ENCODE results near the gene CRB3. TPM values are rescaled to one million over a fixed set of nuclear protein-coding genes. Genes with fewer than 3 reads are reported as not detected.
A peak's percentile ranks its signal among the peaks of the same experiment; 100 is the strongest.

Gene CRB3
- total RNA-seq, 1 experiment from 2014 or later = 0.34 TPM

DNA sequence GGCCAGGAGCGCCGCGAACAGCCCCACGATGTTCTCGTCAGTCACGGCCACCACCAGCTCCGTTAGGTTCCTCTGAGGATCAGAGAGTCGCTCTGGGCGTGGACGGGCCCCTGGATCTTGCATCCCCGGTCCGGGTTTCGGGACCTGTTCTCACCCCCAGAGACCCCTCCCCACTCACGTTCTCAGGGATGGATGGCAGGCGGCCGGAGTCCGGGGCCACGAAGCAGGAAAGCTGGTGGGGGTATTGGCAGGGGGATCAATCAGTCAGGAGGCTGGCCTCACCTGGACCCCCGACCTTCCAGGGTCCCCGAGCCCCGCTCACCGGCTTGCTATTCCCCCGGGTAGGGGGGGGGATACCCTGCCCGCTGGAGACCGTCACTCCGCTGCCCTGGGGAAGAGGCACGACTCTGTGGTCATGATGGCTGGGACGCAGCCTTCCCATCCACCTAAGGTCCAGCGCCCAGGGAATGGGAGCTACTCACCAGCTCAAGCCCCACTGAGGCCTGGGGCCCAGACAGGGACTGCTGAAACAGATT lies 12.9 kb downstream of the CRB3 start:
- H3K36me3 ChIP-seq (ENCODE audit: insufficient read depth, low read length) = peaks cover 14% of the 10 kb centered on the region
- no peak overlapping the region for H3K4me2 ChIP-seq (ENCODE audit: low read depth, low read length, poor library complexity, severe bottlenecking)
- H4K20me1 ChIP-seq (ENCODE audit: insufficient read depth, low read depth, low read length) = no peaks in the 10 kb centered on the region
- no peaks in the 10 kb centered on the region for H3K9me3 ChIP-seq (ENCODE audit: low read length)
- no peaks in the 10 kb centered on the region for H3K9me2 ChIP-seq (replicated peaks; ENCODE audit: insufficient read depth, low read length)
- H3K27me3 ChIP-seq (ENCODE audit: low read length) = no peaks in the 10 kb centered on the region
- H3K4me3 ChIP-seq (ENCODE audit: low read length) = no peak overlapping the region
- no peak overlapping the region for H3K9ac ChIP-seq (ENCODE audit: low read length)
- H3K27ac ChIP-seq (ENCODE audit: low read length) = no peak overlapping the region
- DNase-seq = no peak
- peaks cover 20% of the 10 kb centered on the region for H3K79me2 ChIP-seq (ENCODE audit: low read length)
- no peak overlapping the region for H2AFZ ChIP-seq (ENCODE audit: low read length)
- peaks cover 14% of the 10 kb centered on the region for H3K4me1 ChIP-seq (ENCODE audit: low read length)

DNA sequence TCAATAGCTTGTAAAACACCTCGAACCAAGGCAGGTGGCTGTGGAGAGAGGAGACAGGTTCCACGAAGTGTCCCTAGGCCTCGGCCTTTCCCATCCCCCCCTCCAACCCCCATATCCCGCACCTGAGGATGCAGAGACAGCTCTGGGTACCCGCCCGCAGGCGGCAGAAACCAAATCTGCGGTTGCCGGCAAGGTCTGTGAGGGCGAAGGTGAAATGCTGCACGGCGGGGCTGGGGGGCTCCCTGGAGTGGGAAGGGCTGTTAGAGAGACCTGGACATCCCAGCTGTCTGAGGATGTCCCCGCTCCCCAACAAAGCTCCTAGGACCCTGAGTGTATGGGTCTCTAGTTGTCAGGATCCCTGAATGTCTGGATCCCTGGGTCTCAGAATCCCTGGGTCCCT lies 14.7 kb downstream of the CRB3 start:
- Histone ChIP-seq H3K9ac (ENCODE audit: low read length) (no peak overlapping the region), H3K4me1 (ENCODE audit: low read length) (peaks cover 18% of the 10 kb centered on the region), H3K79me2 (ENCODE audit: low read length) (peaks cover 20% of the 10 kb centered on the region), H3K36me3 (ENCODE audit: insufficient read depth, low read length) (peaks cover 14% of the 10 kb centered on the region), H4K20me1 (ENCODE audit: insufficient read depth, low read depth, low read length) (no peaks in the 10 kb centered on the region), H3K27ac (ENCODE audit: low read length) (no peak overlapping the region), H3K9me2 (replicated peaks; ENCODE audit: insufficient read depth, low read length) (no peaks in the 10 kb centered on the region), H2AFZ (ENCODE audit: low read length) (no peak overlapping the region), H3K4me3 (ENCODE audit: low read length) (no peak overlapping the region), H3K9me3 (ENCODE audit: low read length) (no peaks in the 10 kb centered on the region), H3K4me2 (ENCODE audit: low read depth, low read length, poor library complexity, severe bottlenecking) (no peak overlapping the region), H3K27me3 (ENCODE audit: low read length) (no peaks in the 10 kb centered on the region)
- DNase-seq = no peak

DNA sequence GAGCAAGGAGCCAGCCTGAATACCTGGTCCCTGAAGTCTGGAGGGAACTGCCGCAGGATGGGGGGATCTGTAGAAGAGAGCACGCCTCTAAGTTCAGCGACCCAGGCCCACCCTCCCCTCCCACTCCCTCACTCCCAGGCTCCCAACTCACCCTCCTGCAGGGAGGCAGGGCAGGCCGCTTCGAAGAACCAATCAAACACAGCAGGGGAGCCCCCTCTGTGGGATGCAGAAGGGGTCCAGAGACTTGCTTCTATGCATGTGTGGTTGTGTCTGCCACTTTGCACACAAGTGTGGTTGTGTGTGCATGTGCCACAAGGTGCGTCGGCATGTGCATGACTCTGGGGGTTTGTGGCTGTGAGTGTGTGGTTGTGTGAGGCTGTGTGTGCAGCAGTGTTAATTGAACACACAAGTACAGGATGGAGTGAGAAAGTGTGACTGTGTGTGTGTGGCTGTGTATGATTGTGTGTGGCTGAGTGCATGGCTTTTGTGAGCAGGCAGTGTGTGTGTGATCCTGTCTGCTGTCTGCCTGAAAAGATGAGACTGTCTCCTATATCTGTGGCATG lies 15.8 kb downstream of the CRB3 start:
- Histone ChIP-seq H3K4me1 (ENCODE audit: low read length) (peaks cover 18% of the 10 kb centered on the region), H2AFZ (ENCODE audit: low read length) (no peak overlapping the region), H3K9ac (ENCODE audit: low read length) (peak overlapping the region; percentile 41; the same call in 1 of the 2 replicates), H3K4me2 (ENCODE audit: low read depth, low read length, poor library complexity, severe bottlenecking) (peak overlapping the region; percentile 82), H3K36me3 (ENCODE audit: insufficient read depth, low read length) (peaks cover 14% of the 10 kb centered on the region), H3K4me3 (ENCODE audit: low read length) (no peak overlapping the region), H3K9me2 (replicated peaks; ENCODE audit: insufficient read depth, low read length) (no peaks in the 10 kb centered on the region), H3K27me3 (ENCODE audit: low read length) (no peaks in the 10 kb centered on the region), H3K79me2 (ENCODE audit: low read length) (peaks cover 20% of the 10 kb centered on the region), H3K27ac (ENCODE audit: low read length) (no peak overlapping the region), H3K9me3 (ENCODE audit: low read length) (no peaks in the 10 kb centered on the region), H4K20me1 (ENCODE audit: insufficient read depth, low read depth, low read length) (no peaks in the 10 kb centered on the region)
- DNase-seq = no peak

DNA sequence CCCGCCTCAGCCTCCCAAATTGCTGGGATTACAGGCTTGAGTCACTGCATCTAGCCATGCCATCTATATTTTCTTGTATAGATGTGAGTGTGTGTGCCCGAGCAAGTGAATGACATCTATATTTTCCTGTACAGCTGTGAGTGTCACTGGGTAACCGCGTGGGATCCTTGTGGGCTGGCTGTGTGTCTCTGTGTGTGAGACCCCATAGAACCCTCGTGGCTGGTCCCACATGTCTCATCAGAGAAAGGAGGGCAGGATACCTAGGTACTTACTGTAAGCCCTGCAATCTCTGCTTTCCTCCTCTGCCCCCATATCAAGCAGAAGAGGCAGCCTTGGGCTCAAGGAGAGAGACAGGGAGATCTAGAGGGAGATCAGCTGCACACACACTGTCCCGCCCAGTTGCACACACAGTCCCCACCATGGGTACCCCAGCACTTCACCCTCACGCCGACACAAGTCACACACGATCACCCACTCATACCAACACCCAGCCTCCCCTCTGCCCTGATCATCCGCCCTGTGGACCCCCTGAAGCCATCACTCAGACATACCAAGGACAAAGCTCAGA lies 16.9 kb downstream of the CRB3 start:
- Histone ChIP-seq H4K20me1 (ENCODE audit: insufficient read depth, low read depth, low read length) (no peaks in the 10 kb centered on the region), H3K4me1 (ENCODE audit: low read length) (peaks cover 18% of the 10 kb centered on the region), H3K27ac (ENCODE audit: low read length) (peak overlapping the region; percentile 73), H2AFZ (ENCODE audit: low read length) (peak overlapping the region; percentile 87; the same call in 1 of the 2 replicates), H3K79me2 (ENCODE audit: low read length) (peaks cover 20% of the 10 kb centered on the region), H3K9ac (ENCODE audit: low read length) (peak overlapping the region; percentile 83), H3K9me2 (replicated peaks; ENCODE audit: insufficient read depth, low read length) (no peaks in the 10 kb centered on the region), H3K9me3 (ENCODE audit: low read length) (no peaks in the 10 kb centered on the region), H3K4me3 (ENCODE audit: low read length) (peak overlapping the region; percentile 79), H3K36me3 (ENCODE audit: insufficient read depth, low read length) (peaks cover 8% of the 10 kb centered on the region), H3K4me2 (ENCODE audit: low read depth, low read length, poor library complexity, severe bottlenecking) (peak overlapping the region; percentile 82), H3K27me3 (ENCODE audit: low read length) (no peaks in the 10 kb centered on the region)
- DNase-seq = peak; percentile 52

DNA sequence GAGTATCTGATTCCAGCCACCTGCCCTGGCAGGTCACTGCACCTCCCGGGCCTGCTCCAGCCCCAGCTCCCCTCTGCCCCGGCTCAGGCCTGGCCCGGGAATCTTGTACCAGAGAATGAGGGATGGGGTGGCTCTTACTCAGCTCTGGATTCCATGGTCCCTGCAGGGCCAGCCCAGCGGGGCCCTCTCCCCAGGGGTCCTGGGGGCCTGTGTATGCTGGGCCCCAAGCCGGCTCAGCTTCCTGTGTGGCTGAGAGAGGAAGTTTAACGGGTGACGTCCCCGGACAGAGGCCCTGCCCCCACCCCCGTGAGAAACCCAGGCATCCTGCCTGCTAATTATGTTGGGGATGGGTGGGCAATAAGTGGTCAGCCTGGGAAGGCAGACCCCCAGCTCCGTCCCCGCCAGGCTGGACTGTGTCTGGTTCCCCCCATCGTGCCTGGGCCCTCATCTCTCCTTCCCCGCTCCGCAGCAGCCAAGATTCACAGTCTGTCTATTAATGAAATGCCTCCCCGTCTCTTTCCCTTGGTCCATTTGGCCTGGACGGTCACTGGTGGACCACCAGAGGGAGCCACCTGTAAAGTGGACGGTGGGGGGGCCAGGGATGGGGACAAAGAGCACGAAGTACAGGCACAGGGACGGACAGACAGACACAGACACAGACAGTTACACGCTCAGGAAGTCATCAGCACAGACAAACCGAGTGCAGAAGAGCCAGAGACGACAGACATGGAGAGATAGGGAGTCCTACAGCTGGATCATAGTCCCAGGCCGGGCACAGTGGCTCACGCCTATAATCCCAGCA lies 17.7 kb downstream of the CRB3 start, which contains the start of gene DENND1C:
Gene DENND1C (minus strand): TSS at position 247 of the 802 bp plus-strand sequence. CDS start 92 bp downstream, at position 155.
- Histone ChIP-seq H3K4me2 (ENCODE audit: low read depth, low read length, poor library complexity, severe bottlenecking) (peak within 1 kb of the TSS; percentile 82), H2AFZ (ENCODE audit: low read length) (peak within 1 kb of the TSS; percentile 87), H3K27ac (ENCODE audit: low read length) (peak within 1 kb of the TSS; percentile 73), H3K9me3 (ENCODE audit: low read length) (no peaks in the 10 kb centered on the region), H3K27me3 (ENCODE audit: low read length) (no peaks in the 10 kb centered on the region), H3K4me3 (ENCODE audit: low read length) (peak within 1 kb of the TSS; percentile 79), H3K79me2 (ENCODE audit: low read length) (peaks cover 20% of the 10 kb centered on the region), H4K20me1 (ENCODE audit: insufficient read depth, low read depth, low read length) (no peaks in the 10 kb centered on the region), H3K9me2 (replicated peaks; ENCODE audit: insufficient read depth, low read length) (no peaks in the 10 kb centered on the region), H3K9ac (ENCODE audit: low read length) (peak within 1 kb of the TSS; percentile 83), H3K4me1 (ENCODE audit: low read length) (peaks cover 18% of the 10 kb centered on the region), H3K36me3 (ENCODE audit: insufficient read depth, low read length) (peaks cover 3% of the 10 kb centered on the region)
- peak; percentile 89 for DNase-seq

DNA sequence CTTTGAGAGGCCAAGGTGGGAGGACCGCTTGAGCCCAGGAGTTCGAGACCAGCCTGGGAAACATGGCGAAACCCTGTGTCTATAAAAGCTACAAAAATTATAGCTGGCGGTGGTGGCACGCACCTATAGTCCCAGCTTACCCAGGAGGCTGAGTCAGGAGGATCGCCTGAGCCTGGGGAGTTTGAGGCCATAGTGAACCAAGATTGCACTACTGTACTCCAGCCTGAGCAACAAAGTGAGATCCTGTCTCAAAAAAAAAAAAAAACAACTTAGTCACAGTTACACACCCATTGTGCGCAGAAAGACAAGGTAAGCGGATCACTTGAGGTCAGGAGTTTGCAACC lies 18.2 kb downstream of the CRB3 start:
- no peak for DNase-seq
- Histone ChIP-seq H2AFZ (ENCODE audit: low read length) (peak overlapping the region; percentile 87; the same call in 1 of the 2 replicates), H3K27me3 (ENCODE audit: low read length) (no peaks in the 10 kb centered on the region), H3K9me3 (ENCODE audit: low read length) (no peaks in the 10 kb centered on the region), H3K4me1 (ENCODE audit: low read length) (peaks cover 18% of the 10 kb centered on the region), H3K9ac (ENCODE audit: low read length) (peak overlapping the region; percentile 83), H4K20me1 (ENCODE audit: insufficient read depth, low read depth, low read length) (no peaks in the 10 kb centered on the region), H3K4me2 (ENCODE audit: low read depth, low read length, poor library complexity, severe bottlenecking) (peak overlapping the region; percentile 82), H3K36me3 (ENCODE audit: insufficient read depth, low read length) (no peaks in the 10 kb centered on the region), H3K4me3 (ENCODE audit: low read length) (no peak overlapping the region; the same call in 1 of the 2 replicates), H3K9me2 (replicated peaks; ENCODE audit: insufficient read depth, low read length) (no peaks in the 10 kb centered on the region), H3K79me2 (ENCODE audit: low read length) (peaks cover 20% of the 10 kb centered on the region), H3K27ac (ENCODE audit: low read length) (no peak overlapping the region)

DNA sequence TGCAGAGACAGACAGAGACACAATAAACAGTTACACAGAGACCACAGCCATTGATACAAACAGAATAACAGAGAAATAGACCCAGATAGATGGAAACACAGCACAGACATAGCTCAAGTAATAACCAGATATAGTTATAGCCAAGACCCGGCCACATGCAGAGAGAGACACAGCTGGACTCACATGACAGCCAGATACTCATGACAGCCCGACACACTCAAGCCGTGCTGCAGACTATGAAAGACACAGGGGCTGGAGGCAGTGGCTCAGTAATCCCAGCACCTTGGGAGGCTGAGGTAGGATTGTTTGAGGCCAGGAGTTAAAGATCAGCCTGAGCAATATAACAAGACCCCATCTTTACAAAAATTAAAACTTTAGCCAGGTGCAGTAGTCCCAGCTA lies 19.2 kb downstream of the CRB3 start:
- Histone ChIP-seq H3K4me2 (ENCODE audit: low read depth, low read length, poor library complexity, severe bottlenecking) (no peak overlapping the region), H3K9me2 (replicated peaks; ENCODE audit: insufficient read depth, low read length) (no peaks in the 10 kb centered on the region), H3K4me1 (ENCODE audit: low read length) (peaks cover 18% of the 10 kb centered on the region), H3K27ac (ENCODE audit: low read length) (no peak overlapping the region), H3K9me3 (ENCODE audit: low read length) (no peaks in the 10 kb centered on the region), H2AFZ (ENCODE audit: low read length) (no peak overlapping the region), H4K20me1 (ENCODE audit: insufficient read depth, low read depth, low read length) (no peaks in the 10 kb centered on the region), H3K4me3 (ENCODE audit: low read length) (no peak overlapping the region), H3K27me3 (ENCODE audit: low read length) (no peaks in the 10 kb centered on the region), H3K9ac (ENCODE audit: low read length) (no peak overlapping the region), H3K79me2 (ENCODE audit: low read length) (peaks cover 20% of the 10 kb centered on the region), H3K36me3 (ENCODE audit: insufficient read depth, low read length) (no peaks in the 10 kb centered on the region)
- DNase-seq = no peak

DNA sequence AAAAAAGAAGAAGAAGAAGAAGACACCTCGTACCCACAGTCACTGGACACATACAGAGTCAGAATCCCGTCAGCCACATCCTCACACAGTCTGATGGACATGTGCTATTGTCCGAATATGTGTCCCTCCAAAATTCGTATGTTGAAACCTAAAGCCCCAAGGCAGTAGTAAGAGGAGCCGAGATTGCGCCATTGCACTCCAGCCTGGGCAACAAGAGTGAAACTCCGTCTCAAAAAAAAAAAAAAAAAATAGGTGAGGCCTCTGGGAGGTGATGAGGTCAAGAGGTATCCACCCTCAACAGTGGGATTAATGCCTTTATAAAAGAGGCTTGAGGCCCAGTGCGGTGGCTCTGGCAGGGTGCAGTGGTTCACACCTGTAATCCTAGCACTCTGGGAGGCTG lies 20.2 kb downstream of the CRB3 start:
- no peak overlapping the region for H3K27ac ChIP-seq (ENCODE audit: low read length)
- H3K4me2 ChIP-seq (ENCODE audit: low read depth, low read length, poor library complexity, severe bottlenecking) = no peak overlapping the region
- H3K9me3 ChIP-seq (ENCODE audit: low read length) = no peaks in the 10 kb centered on the region
- H3K79me2 ChIP-seq (ENCODE audit: low read length) = peaks cover 19% of the 10 kb centered on the region
- no peaks in the 10 kb centered on the region for H3K36me3 ChIP-seq (ENCODE audit: insufficient read depth, low read length)
- H4K20me1 ChIP-seq (ENCODE audit: insufficient read depth, low read depth, low read length) = no peaks in the 10 kb centered on the region
- H3K9ac ChIP-seq (ENCODE audit: low read length) = no peak overlapping the region
- H3K4me1 ChIP-seq (ENCODE audit: low read length) = peaks cover 20% of the 10 kb centered on the region
- DNase-seq = no peak
- H3K4me3 ChIP-seq (ENCODE audit: low read length) = no peak overlapping the region
- no peak overlapping the region for H2AFZ ChIP-seq (ENCODE audit: low read length)
- H3K27me3 ChIP-seq (ENCODE audit: low read length) = no peaks in the 10 kb centered on the region
- no peaks in the 10 kb centered on the region for H3K9me2 ChIP-seq (replicated peaks; ENCODE audit: insufficient read depth, low read length)

Measured in Karpas-422 (cell line).